Activated CD4-positive, alpha-beta T cell treated with anti-CD3 and anti-CD28 coated beads, Interleukin-10, Interleukin-2, amounts not matched to agents 100 ng/mL and 50 ng/mL, durations not matched to agents 16 hours and 8 hours (primary cell): ENCODE measurements around the gene NTF4.
A peak's percentile ranks its signal among the peaks of the same experiment; 100 is the strongest.
"Not testable (repeated sequence)": the region's sequence is repeated elsewhere in the genome, so short reads cannot be mapped to it uniquely, and the experiment has no call there.

ENCODE experiments used
- DNase-seq: peaks from one replicate; pipeline ENCODE4 v3.0.0-alpha.2; 2020

NTF4 gene

DNA sequence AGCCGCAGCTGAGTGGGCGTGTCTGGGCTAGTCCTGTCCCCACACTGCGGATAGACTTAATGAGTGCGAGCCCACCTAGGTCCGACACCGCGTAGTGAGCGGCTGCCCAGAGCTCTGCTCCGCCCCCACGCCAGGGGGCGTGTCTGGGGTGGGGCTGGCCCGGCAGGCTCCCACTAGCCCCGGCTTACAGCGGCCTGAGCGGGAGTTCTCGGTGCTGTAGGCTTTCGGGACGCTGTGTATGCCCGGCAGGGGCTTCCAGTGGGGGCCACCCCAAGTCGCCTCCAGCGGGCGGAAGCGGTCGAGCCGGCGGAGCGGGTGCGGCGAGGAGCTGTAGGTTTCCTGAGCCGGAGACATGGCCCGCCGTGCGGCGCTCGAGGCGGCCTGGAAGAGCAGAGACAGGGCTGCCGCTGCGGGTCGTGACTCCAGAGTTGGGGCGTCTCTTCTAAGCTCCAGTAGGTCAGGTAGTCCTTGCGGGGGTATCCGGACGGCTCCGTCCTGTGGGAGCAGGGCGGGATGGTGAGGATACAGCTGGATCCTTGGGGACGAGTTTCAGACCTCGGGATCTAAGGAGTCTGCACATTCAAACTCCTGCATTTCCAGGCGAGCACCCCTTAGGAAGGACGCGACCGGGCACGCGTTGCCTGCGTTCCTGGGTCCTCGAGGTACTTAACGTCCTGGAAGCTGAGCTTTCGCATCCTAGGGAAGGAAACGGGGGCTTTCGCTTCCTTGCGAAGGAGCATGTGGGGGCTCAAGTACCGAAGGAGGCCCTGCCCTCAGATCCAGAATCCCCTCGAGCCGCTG, 8.3 kb downstream of the NTF4 start:
- peak; percentile 42 for DNase-seq

DNA sequence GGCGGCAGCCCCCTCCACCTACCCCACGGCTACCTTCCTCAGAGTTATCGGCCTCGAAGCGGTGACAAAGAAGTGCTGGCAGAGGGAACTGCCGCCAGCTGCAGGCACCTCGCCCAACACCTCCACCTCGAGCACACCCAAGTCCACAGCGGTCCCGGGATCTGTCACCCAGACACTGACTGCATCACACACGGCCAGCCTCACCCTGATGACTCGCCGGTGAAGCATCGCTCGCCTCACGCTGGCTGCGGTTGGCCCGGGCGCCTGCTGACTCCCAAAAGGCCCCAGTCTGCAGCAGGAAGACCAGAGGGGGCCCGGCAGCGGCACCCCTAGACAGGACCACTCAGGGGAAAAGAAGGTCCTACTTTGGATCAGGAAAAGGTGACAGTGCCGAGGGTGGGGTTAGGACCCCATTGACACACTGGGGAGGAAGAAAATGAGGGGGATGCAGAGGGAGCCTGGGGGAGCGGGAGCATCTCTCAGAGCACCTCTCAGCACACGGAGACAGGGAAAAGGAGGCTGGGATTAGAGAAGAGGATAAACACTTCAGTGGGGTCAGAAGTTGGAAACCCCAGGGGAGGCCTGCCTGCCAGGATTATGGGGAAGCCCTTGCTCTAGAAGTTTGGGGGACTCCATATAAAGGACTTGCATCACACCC, 14.1 kb downstream of the NTF4 start:
- not testable (repeated sequence) for DNase-seq

GRCh38 chr19:49049834-49050233, 14.8 kb downstream of the NTF4 start:
- DNase-seq: not testable (repeated sequence)

- DNase-seq: not testable (repeated sequence)
These were observed 15.6 kb downstream of the NTF4 start, which contains the start of gene CGB8 for GRCh38 chr19:49049011-49049410. Gene CGB8 (minus strand): TSS chr19:49049111. CDS start chr19:49048739, 372 bp downstream.

DNA sequence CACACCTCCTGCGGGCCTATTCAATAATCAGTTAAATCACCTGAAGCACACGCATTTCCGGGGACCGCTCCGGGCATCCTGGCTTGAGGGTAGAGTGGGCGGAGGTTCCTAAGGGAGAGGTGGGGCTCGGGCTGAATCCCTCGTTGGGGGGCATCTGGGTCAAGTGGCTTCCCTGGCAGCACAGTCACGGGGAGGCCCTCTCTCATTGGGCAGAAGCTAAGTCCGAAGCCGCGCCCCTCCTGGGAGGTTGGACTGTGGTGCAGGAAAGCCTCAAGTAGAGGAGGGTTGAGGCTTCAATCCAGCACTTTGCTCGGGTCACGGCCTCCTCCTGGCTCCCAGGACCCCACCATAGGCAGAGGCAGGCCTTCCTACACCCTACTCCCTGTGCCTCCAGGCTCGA, 21.1 kb downstream of the NTF4 start, which contains the start of gene CGB5:
TSS of gene CGB5 (plus strand) at position 301 of the 400 bp plus-strand sequence. CDS start 362 bp downstream, outside the sequence.
- DNase-seq: not testable (repeated sequence)

- DNase-seq: not testable (repeated sequence)
These were observed 22.0 kb downstream of the NTF4 start for GRCh38 chr19:49042666-49043065.

DNA sequence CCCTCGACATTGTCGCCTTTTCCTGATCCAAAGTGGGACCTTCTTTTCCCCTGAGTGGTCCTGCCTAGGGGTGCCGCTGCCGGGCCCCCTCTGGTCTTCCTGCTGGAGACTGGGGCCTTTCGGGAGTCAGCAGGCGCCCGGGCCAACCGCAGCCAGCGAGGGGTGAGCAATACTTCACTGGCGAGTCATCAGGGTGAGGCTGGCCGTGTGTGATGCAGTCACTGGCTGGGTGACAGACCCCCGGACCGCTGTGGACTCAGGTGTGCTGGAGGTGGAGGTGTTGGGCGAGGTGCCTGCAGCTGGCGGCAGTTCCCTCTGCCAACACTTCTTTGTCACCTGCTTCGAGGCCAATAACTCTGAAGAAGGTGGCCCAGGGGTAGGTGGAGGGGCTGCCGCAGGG, 22.4 kb downstream of the NTF4 start:
- no peak for DNase-seq

DNA sequence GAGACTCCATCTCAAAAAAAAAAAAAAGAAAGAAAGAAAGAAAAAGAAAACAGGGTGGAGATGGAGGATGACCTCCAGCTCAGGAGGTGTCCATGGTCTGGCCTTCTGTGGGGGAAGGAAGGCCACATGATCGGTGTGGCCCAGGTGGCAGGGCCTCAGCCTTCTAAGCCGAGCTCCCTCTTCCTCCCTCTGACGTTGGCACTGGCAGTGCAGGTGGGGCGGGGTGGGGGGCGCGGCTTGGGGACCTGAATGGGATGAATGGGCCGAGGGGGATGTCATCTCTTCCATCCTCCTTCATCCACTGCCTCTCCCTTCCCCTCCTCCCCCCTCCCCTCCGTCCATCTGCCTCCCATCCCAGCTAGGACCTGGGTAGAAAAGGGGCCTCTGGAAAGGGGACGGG, 24.9 kb downstream of the NTF4 start:
- not testable (repeated sequence) for DNase-seq

GRCh38 chr19:49038557-49039276, 25.9 kb downstream of the NTF4 start:
- not testable (repeated sequence) for DNase-seq

DNA sequence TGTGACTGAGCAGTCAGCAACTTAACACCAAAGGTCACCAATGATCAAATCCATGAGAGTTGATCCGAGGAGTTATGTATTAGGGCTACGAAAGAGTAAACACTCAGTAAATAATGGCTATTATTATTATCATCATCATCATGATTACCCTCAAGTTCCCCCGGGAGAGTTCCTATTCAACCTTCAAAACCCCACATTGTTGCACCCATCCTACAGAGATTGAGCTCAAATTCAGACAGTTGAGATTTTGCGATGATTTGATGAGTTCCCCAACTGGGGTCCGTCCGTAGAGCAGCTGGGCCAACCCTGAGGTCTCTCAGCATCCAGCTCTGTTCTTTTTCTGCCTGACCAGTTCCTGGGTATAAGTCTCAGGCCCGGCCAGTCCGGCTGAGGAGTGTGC, 26.5 kb downstream of the NTF4 start:
- not testable (repeated sequence) for DNase-seq

- peak; percentile 79 for DNase-seq
These were observed 27.8 kb downstream of the NTF4 start, which contains the start of gene CGB1 for GRCh38 chr19:49036815-49037214. Gene CGB1 (minus strand): TSS chr19:49036895. CDS start chr19:49036711, 184 bp downstream.

DNA sequence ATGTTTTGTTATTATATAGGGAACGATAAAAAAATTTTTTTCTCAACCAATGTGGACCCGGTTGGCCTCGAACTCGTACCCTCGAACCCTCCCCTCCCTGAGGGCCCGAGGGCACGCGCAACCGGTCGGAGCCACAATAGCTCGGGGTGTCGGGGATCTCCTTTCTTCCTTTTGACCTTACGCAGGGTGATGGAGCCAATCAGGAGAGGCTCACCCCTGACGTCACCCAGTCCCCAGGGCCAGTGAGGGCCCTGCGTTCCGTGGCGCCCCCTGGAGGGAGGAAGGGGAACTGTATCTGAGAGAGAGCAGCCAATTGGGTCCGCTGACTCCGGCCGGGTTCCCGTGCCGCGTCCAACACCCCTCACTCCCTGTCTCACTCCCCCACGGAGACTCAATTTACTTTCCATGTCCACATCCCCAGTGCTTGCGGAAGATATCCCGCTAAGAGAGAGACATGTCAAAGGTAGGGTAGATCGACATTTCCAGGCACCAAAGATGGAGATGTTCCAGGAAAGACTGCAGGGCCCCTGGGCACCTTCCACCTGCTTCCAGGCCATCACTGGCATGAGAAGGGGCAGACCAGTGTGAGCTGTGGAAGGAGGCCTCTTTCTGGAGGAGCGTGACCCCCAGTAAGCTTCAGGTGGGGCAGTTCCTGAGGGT, 32.8 kb downstream of the NTF4 start, which contains the start of gene CGB2:
TSS of gene CGB2 (plus strand) at position 249 of the 660 bp plus-strand sequence. CDS start at position 455, 206 bp downstream.
- peak; percentile 92 for DNase-seq

DNA sequence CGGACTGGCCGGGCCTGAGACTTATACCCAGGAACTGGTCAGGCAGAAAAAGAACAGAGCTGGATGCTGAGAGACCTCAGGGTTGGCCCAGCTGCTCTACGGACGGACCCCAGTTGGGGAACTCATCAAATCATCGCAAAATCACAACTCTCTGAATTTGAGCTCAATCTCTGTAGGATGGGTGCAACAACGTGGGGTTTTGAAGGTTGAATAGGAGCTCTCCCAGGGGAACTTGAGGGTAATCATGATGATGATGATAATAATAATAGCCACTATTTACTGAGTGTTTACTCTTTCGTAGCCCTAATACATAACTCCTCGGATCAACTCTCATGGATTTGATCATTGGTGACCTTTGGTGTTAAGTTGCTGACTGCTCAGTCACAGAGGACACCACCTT, 34.3 kb downstream of the NTF4 start:
- not testable (repeated sequence) for DNase-seq

DNA sequence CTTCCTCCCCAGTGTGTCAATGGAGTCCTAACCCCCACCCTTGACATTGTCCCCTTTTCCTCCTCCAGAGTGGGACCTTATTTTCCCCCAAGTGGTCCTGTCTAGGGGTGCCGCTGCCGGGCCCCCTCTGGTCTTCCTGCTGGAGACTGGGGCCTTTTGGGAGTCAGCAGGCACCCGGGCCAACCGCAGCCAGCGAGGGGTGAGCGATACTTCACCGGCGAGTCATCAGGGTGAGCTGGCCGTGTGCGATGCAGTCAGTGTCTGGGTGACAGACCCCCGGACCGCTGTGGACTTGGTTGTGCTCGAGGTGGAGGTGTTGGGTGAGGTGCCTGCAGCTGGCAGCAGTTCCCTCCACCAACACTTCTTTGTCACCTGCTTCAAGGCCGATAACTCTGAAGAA, 34.9 kb downstream of the NTF4 start:
- not testable (repeated sequence) for DNase-seq

- DNase-seq: not testable (repeated sequence)
These were observed 35.9 kb downstream of the NTF4 start for GRCh38 chr19:49028686-49029085.

DNA sequence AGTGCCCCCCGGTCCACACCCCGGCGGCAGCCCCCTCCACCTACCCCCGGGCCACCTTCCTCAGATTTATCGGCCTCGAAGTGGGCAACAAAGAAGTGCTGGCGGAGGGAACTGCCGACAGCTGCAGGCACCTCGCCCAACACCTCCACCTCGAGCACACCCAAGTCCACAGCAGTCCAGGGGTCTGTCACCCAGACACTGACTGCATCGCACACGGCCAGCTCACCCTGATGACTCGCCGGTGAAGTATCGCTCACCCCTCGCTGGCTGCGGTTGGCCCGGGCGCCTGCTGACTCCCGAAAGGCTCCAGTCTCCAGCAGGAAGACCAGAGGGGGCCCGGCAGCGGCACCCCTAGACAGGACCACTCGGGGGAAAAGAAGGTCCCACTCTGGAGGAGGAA, 39.0 kb downstream of the NTF4 start:
- DNase-seq: not testable (repeated sequence)

DNA sequence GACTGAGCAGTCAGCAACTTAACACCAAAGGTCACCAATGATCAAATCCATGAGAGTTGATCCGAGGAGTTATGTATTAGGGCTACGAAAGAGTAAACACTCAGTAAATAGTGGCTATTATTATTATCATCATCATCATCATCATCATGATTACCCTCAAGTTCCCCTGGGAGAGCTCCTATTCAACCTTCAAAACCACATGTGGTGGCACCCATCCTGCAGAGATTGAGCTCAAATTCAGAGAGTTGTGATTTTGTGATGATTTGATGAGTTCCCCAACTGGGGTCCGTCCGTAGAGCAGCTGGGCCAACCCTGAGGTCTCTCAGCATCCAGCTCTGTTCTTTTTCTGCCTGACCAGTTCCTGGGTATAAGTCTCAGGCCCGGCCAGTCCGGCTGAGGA, 39.5 kb downstream of the NTF4 start:
- not testable (repeated sequence) for DNase-seq

- not testable (repeated sequence) for DNase-seq
These were observed 40.4 kb downstream of the NTF4 start, which contains the start of gene CGB3 for GRCh38 chr19:49024233-49024632. Gene CGB3 (minus strand): TSS chr19:49024333. CDS start chr19:49023971, 362 bp downstream.

GRCh38 chr19:49022116-49022515, 42.5 kb downstream of the NTF4 start:
- DNase-seq: no peak

- peak; percentile 39 for DNase-seq
These were observed 43.4 kb downstream of the NTF4 start for GRCh38 chr19:49020931-49021895.

DNA sequence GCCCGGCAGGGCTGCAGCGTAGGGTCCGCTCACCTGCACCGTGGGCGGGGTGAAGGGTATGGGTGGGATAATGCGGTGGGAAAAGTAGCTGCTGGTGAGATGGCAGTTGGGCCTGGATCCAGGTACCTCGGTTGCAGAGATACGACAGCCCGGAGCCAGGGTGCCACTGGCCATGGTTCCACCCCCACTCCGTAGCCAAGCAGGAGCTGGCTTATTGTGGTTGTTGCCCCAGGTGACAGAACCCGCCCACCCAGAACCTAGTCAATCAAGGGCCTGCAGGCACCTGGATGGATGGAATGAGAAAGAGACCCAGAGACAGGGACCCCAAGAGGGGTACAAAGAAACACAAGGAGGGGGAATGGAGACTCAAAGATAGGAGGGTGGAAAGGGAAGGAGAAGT, 44.3 kb downstream of the NTF4 start:
- DNase-seq: no peak
